H1 (cell line): Measurements from ENCODE around the gene LRP5. TPM values are rescaled to one million over a fixed set of nuclear protein-coding genes. Genes with fewer than 3 reads are reported as not detected.

Source experiments
- BACH1 ChIP-seq: IDR thresholded peaks from 2 replicates; pipeline ENCODE4 v1.6.1; 2012; ENCODE audit warnings: low read length, improper control_type of control experiment
- BCL11A ChIP-seq, 2 experiments: IDR thresholded peaks; one replicate each; pipeline ENCODE4 v1.6.1; 2011; ENCODE audit warnings: low read depth in 2 of 2, low read length in 2 of 2, mild to moderate bottlenecking in 2 of 2
- CBX8 ChIP-seq: fragments of 300-800, 300-1000 bp; sonication (generic); IDR thresholded peaks from 2 replicates; pipeline ENCODE4 v1.7.1; 2016; ENCODE audit warnings: low read depth, low read length, borderline replicate concordance
- EP300 ChIP-seq, 2 experiments: IDR thresholded peaks; 1 replicate in 1 of 2; 2 replicates in 1 of 2; pipeline ENCODE4 v1.6.1; 2011 to 2012; ENCODE audit warnings: low read depth in 2 of 2, low read length in 2 of 2, mild to moderate bottlenecking in 2 of 2, borderline replicate concordance in 1 of 2, inconsistent platforms in 1 of 2, moderate library complexity in 1 of 2
- FOSL1 ChIP-seq: IDR thresholded peaks from 2 replicates; pipeline ENCODE4 v1.6.1; 2011; ENCODE audit warnings: mild to moderate bottlenecking, low read depth, low read length, moderate library complexity; ENCODE audit not compliant: insufficient read depth
- JUND ChIP-seq: IDR thresholded peaks from 2 replicates; pipeline ENCODE4 v1.6.1; 2011; ENCODE audit warnings: mild to moderate bottlenecking, improper control_type of control experiment, low read length
- PHF8 ChIP-seq: fragments of 200-600 bp; sonication (generic); conservative IDR thresholded peaks from 2 replicates; pipeline ENCODE4 v1.7.1; 2012; ENCODE audit warnings: low read depth, mild to moderate bottlenecking, inconsistent platforms, low read length, moderate library complexity
- polyA plus RNA-seq, 7 experiments: library from polyadenylated mRNA; depleted of rRNA in 3 of 7; stranded (reverse) in 5 of 7; unstranded in 2 of 7; fragments of >200 nt in 5 of 7; fragments of 200-250 nt in 2 of 7; gene quantifications; 1 replicate in 5 of 7; 2 replicates in 1 of 7; 4 replicates in 1 of 7; pipeline versions ENCODE4 v1.2.1 to v1.2.3, GENCODE V29; 2011 to 2013; ENCODE audit warnings: missing spikeins in 2 of 7, mixed read lengths in 2 of 7
- total RNA-seq: library from RNA; stranded (reverse); fragmentation: NEBNext Ultra II Directional; extraction: Animal tissue kit (Norgen Biotek cat#: 25700); gene quantifications from 2 replicates; pipeline ENCODE4 v1.2.1, GENCODE V29; 2021
- TF ChIP-seq, protein P1 (sequence below): fragments of 300-600 bp; sonication (generic); IDR thresholded peaks from 2 replicates; pipeline ENCODE4 v1.7.1; 2012; ENCODE audit warnings: low read length, moderate library complexity, mild to moderate bottlenecking, inconsistent platforms; ENCODE audit not compliant: insufficient replicate concordance
- TF ChIP-seq, protein P2 (sequence below): IDR thresholded peaks from 2 replicates; pipeline ENCODE4 v1.6.1; 2012; ENCODE audit warnings: inconsistent platforms

The LRP5 gene
- total and polyA plus RNA-seq, 2 of the 8 experiments (the other 6 are each of a cell fraction or from before 2014, with no cell fraction given): 19.0 to 38.9 TPM

DNA sequence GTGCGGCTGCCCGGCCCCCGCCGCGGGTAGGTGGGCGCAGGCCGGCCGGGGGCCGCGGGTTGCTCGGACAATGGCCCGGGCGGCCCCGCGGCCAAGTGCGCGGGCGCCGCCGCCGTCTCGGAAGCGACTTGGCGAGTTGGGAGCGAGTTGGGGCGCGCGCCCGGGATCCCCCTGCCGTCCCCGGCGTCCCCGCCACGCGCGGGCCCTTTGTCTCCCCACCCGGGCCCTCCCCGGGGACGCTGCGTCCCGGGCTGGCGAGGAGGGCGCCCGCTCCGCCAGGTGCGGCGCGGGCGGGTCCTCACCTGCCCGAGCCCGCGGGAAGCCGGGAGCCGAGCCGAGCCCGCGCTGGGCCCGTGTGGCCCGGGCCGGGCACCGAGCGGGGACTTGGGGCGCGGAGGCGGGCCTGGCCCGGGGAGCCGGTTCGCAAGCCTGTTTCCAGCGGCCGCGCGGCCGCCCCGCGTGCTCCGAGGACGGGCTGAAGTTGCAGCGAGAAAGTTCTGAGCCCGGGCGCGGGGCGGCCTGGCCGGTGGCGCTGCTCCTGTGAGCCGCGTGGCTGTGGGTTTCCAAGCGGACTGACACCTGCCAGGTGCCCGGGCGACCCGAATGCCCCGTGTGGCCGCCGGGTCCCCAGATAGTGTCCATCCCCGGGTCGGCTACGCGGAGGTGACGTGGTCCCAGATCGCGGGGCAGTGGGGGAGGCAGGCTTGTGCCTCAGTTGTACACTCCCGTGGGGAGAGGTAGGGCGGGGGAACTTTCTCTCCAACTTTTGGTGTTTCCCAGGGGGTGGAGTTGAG, 586 bp downstream of the LRP5 start (continued):
- TF ChIP-seq, protein P1, sequence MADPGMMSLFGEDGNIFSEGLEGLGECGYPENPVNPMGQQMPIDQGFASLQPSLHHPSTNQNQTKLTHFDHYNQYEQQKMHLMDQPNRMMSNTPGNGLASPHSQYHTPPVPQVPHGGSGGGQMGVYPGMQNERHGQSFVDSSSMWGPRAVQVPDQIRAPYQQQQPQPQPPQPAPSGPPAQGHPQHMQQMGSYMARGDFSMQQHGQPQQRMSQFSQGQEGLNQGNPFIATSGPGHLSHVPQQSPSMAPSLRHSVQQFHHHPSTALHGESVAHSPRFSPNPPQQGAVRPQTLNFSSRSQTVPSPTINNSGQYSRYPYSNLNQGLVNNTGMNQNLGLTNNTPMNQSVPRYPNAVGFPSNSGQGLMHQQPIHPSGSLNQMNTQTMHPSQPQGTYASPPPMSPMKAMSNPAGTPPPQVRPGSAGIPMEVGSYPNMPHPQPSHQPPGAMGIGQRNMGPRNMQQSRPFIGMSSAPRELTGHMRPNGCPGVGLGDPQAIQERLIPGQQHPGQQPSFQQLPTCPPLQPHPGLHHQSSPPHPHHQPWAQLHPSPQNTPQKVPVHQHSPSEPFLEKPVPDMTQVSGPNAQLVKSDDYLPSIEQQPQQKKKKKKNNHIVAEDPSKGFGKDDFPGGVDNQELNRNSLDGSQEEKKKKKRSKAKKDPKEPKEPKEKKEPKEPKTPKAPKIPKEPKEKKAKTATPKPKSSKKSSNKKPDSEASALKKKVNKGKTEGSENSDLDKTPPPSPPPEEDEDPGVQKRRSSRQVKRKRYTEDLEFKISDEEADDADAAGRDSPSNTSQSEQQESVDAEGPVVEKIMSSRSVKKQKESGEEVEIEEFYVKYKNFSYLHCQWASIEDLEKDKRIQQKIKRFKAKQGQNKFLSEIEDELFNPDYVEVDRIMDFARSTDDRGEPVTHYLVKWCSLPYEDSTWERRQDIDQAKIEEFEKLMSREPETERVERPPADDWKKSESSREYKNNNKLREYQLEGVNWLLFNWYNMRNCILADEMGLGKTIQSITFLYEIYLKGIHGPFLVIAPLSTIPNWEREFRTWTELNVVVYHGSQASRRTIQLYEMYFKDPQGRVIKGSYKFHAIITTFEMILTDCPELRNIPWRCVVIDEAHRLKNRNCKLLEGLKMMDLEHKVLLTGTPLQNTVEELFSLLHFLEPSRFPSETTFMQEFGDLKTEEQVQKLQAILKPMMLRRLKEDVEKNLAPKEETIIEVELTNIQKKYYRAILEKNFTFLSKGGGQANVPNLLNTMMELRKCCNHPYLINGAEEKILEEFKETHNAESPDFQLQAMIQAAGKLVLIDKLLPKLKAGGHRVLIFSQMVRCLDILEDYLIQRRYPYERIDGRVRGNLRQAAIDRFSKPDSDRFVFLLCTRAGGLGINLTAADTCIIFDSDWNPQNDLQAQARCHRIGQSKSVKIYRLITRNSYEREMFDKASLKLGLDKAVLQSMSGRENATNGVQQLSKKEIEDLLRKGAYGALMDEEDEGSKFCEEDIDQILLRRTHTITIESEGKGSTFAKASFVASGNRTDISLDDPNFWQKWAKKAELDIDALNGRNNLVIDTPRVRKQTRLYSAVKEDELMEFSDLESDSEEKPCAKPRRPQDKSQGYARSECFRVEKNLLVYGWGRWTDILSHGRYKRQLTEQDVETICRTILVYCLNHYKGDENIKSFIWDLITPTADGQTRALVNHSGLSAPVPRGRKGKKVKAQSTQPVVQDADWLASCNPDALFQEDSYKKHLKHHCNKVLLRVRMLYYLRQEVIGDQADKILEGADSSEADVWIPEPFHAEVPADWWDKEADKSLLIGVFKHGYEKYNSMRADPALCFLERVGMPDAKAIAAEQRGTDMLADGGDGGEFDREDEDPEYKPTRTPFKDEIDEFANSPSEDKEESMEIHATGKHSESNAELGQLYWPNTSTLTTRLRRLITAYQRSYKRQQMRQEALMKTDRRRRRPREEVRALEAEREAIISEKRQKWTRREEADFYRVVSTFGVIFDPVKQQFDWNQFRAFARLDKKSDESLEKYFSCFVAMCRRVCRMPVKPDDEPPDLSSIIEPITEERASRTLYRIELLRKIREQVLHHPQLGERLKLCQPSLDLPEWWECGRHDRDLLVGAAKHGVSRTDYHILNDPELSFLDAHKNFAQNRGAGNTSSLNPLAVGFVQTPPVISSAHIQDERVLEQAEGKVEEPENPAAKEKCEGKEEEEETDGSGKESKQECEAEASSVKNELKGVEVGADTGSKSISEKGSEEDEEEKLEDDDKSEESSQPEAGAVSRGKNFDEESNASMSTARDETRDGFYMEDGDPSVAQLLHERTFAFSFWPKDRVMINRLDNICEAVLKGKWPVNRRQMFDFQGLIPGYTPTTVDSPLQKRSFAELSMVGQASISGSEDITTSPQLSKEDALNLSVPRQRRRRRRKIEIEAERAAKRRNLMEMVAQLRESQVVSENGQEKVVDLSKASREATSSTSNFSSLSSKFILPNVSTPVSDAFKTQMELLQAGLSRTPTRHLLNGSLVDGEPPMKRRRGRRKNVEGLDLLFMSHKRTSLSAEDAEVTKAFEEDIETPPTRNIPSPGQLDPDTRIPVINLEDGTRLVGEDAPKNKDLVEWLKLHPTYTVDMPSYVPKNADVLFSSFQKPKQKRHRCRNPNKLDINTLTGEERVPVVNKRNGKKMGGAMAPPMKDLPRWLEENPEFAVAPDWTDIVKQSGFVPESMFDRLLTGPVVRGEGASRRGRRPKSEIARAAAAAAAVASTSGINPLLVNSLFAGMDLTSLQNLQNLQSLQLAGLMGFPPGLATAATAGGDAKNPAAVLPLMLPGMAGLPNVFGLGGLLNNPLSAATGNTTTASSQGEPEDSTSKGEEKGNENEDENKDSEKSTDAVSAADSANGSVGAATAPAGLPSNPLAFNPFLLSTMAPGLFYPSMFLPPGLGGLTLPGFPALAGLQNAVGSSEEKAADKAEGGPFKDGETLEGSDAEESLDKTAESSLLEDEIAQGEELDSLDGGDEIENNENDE: no peak
- TF ChIP-seq CBX8 (no peak), PHF8 (peak; percentile 44), FOSL1 (no peak), BACH1 (no peak), EP300 (IDR thresholded peaks at IDR 0.05; ENCODE audit: borderline replicate concordance in 1 of 2, low read depth in 2 of 2, low read length in 2 of 2) (no peak), JUND (no peak), BCL11A (IDR thresholded peaks at IDR 0.05; ENCODE audit: low read depth in 2 of 2, low read length in 2 of 2) (no peak)
- TF ChIP-seq, protein P2, sequence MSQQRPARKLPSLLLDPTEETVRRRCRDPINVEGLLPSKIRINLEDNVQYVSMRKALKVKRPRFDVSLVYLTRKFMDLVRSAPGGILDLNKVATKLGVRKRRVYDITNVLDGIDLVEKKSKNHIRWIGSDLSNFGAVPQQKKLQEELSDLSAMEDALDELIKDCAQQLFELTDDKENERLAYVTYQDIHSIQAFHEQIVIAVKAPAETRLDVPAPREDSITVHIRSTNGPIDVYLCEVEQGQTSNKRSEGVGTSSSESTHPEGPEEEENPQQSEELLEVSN: no peak
